Liver (tissue), 9 donors: ENCODE measurements around the gene OSBPL9. TPM values are rescaled to one million over a fixed set of nuclear protein-coding genes. Genes with fewer than 3 reads are reported as not detected.

ENCODE experiments used
- DNase-seq: peaks from one replicate; pipeline ENCODE4 v3.0.0-alpha.2; 2017; ENCODE audit warnings: low spot score
- H3K27ac ChIP-seq, 2 donors: one replicate each; pipeline ENCODE4 v1.7.0; 2013; ENCODE audit warnings: inconsistent platforms in 2 of 2, low read length in 2 of 2, control low read depth in 1 of 2, low read depth in 1 of 2, mild to moderate bottlenecking in 1 of 2
- H3K27me3 ChIP-seq, 4 donors: one replicate each; pipeline versions ENCODE4 v1.6.1 to v1.7.0; 2013; ENCODE audit warnings: low read length in 3 of 4, inconsistent platforms in 1 of 4, mild to moderate bottlenecking in 1 of 4, moderate library complexity in 1 of 4; ENCODE audit not compliant: control insufficient read depth in 4 of 4, insufficient read depth in 4 of 4
- H3K36me3 ChIP-seq, 4 donors: one replicate each; pipeline versions ENCODE4 v1.6.1 to v1.7.0; 2013; ENCODE audit warnings: low read length in 3 of 4, mild to moderate bottlenecking in 3 of 4, low read depth in 1 of 4, moderate library complexity in 1 of 4; ENCODE audit not compliant: control insufficient read depth in 4 of 4, insufficient read depth in 3 of 4
- H3K4me1 ChIP-seq, 4 donors: one replicate each; pipeline versions ENCODE4 v1.6.1 to v1.7.0; 2013; ENCODE audit warnings: low read length in 3 of 4, mild to moderate bottlenecking in 3 of 4, moderate library complexity in 1 of 4; ENCODE audit not compliant: control insufficient read depth in 4 of 4, insufficient read depth in 4 of 4
- H3K4me3 ChIP-seq, 3 donors: one replicate each; pipeline versions ENCODE4 v1.6.1 to v1.7.0; 2013; ENCODE audit warnings: low read length in 3 of 3, control low read depth in 1 of 3, low read depth in 1 of 3, mild to moderate bottlenecking in 1 of 3
- H3K9ac ChIP-seq, 2 donors: one replicate each; pipeline ENCODE4 v1.7.0; 2013; ENCODE audit warnings: low read length in 2 of 2, mild to moderate bottlenecking in 2 of 2, moderate library complexity in 2 of 2, control low read depth in 1 of 2, low read depth in 1 of 2
- H3K9me3 ChIP-seq, 4 donors: one replicate each; pipeline versions ENCODE4 v1.6.1 to v1.7.0; 2013; ENCODE audit warnings: low read length in 3 of 4; ENCODE audit not compliant: control insufficient read depth in 4 of 4
- FOXA1 ChIP-seq: IDR thresholded peaks from 2 replicates; pipeline ENCODE4 v1.6.1; 2016; ENCODE audit warnings: antibody characterized with exemption
- HNF4G ChIP-seq: IDR thresholded peaks from 2 replicates; pipeline ENCODE4 v1.6.1; 2016; ENCODE audit warnings: antibody characterized with exemption
- JUND ChIP-seq, 2 donors: IDR thresholded peaks; 2 replicates each; pipeline ENCODE4 v1.6.1; 2016; ENCODE audit warnings: antibody characterized with exemption in 2 of 2
- NR2F2 ChIP-seq: IDR thresholded peaks from 2 replicates; pipeline ENCODE4 v1.6.1; 2016; ENCODE audit warnings: antibody characterized with exemption
- SP1 ChIP-seq: IDR thresholded peaks from 2 replicates; pipeline ENCODE4 v1.6.1; 2018; ENCODE audit warnings: antibody characterized with exemption, mild to moderate bottlenecking
- TAF1 ChIP-seq: conservative IDR thresholded peaks from 2 replicates; pipeline ENCODE4 v1.6.1; 2016; ENCODE audit warnings: antibody characterized with exemption, mild to moderate bottlenecking
- YY1 ChIP-seq: IDR thresholded peaks from 2 replicates; pipeline ENCODE4 v1.6.1; 2016; ENCODE audit warnings: antibody characterized with exemption, mild to moderate bottlenecking
- WGBS: extraction: QIAGEN DNeasy Blood & Tissue Kit; methylation state at CpG from one replicate; pipeline ENCODE4 v1.1.7; 2013; 5-methylcytosine and 5-hydroxymethylcytosine counted together
- polyA plus RNA-seq, 2 donors: library from polyadenylated mRNA; stranded (reverse) in 1 of 2; unstranded in 1 of 2; fragments of 200-250 nt in 1 of 2; fragments of >200 nt in 1 of 2; fragmentation: Nextera tagmentation in 1 of 2; extraction: Ambion mirVana in 1 of 2; gene quantifications; one replicate each; pipeline versions ENCODE4 v1.2.1 to v1.2.3, GENCODE V29; 2013 to 2015
- total RNA-seq, 2 donors: library from RNA; depleted of rRNA; stranded (reverse); fragments of >200 nt; gene quantifications; one replicate each; pipeline ENCODE4 v1.2.3, GENCODE V29; 2014
- TF ChIP-seq, protein P1 (sequence below): IDR thresholded peaks from 2 replicates; pipeline ENCODE4 v1.6.1; 2016; ENCODE audit warnings: antibody characterized with exemption
- TF ChIP-seq, protein P2 (sequence below): IDR thresholded peaks from 2 replicates; pipeline ENCODE4 v1.6.1; 2016; ENCODE audit warnings: antibody characterized with exemption
- TF ChIP-seq, protein P3 (sequence below): IDR thresholded peaks from 2 replicates; pipeline ENCODE4 v1.6.1; 2016; ENCODE audit warnings: antibody characterized with exemption, mild to moderate bottlenecking
- donor health status: healthy.
- donor health status: healthy.
- donor health status: healthy.
- donor health status: healthy.
- donor health status: healthy.

Gene OSBPL9
- total and polyA plus RNA-seq, 4 donors = 52.1 to 129 (median 60.4) TPM

GRCh38 chr1:51709951-51710350 lies 93.1 kb downstream of the OSBPL9 start:
- no peaks in the 10 kb centered on the region for H3K27me3 ChIP-seq
- WGBS = 65% methylated on average over 2 of the region's 2 CpGs
- H3K4me3 ChIP-seq = no peak overlapping the region
- no peak overlapping the region for H3K9ac ChIP-seq
- H3K4me1 ChIP-seq = peaks cover 0 to 6% (median 2%) of the 10 kb centered on the region in 4 donors
- DNase-seq = no peak
- TF ChIP-seq, protein P1, sequence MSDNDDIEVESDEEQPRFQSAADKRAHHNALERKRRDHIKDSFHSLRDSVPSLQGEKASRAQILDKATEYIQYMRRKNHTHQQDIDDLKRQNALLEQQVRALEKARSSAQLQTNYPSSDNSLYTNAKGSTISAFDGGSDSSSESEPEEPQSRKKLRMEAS = no peak
- TF ChIP-seq NR2F2 (no peak), TAF1 (no peak), JUND (IDR thresholded peaks at IDR 0.05) (no peak)
- peaks cover 0 to 2% (median 0%) of the 10 kb centered on the region in 4 donors for H3K36me3 ChIP-seq
- H3K27ac ChIP-seq = no peak overlapping the region
- no peaks in the 10 kb centered on the region for H3K9me3 ChIP-seq

DNA sequence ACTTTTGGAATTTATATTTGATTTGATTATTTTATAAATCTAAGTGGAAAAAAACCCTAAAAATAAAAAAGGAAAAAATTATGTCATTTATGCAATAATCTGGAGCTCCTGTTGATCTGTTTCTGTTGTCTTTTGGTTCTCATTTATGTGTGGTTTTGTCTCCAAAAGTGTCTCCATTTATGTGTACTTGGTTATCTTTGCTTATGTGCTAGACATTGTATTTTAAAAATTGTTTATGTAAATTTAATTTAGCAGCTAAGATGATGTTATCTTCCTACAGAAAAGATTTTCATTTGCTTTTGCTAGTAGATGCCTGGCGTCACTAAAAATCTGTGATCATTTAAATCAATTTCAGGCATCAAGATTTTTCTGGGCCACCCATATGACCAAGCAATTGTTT lies 95.7 kb downstream of the OSBPL9 start:
- Histone ChIP-seq H3K27ac (no peak overlapping the region), H3K4me1 (peaks cover 0 to 6% (median 3%) of the 10 kb centered on the region in 4 donors), H3K9ac (no peak overlapping the region), H3K36me3 (peaks cover 0 to 2% (median 0%) of the 10 kb centered on the region in 4 donors), H3K4me3 (no peak overlapping the region), H3K9me3 (no peaks in the 10 kb centered on the region), H3K27me3 (no peaks in the 10 kb centered on the region)
- DNase-seq = no peak
- TF ChIP-seq, protein P2, sequence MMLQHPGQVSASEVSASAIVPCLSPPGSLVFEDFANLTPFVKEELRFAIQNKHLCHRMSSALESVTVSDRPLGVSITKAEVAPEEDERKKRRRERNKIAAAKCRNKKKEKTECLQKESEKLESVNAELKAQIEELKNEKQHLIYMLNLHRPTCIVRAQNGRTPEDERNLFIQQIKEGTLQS = no peak
- no peak for TF ChIP-seq FOXA1
- TF ChIP-seq, protein P1 = no peak
- TF ChIP-seq NR2F2 = no peak
- no peak for TF ChIP-seq YY1
- TF ChIP-seq SP1 = no peak
- TF ChIP-seq, protein P3, sequence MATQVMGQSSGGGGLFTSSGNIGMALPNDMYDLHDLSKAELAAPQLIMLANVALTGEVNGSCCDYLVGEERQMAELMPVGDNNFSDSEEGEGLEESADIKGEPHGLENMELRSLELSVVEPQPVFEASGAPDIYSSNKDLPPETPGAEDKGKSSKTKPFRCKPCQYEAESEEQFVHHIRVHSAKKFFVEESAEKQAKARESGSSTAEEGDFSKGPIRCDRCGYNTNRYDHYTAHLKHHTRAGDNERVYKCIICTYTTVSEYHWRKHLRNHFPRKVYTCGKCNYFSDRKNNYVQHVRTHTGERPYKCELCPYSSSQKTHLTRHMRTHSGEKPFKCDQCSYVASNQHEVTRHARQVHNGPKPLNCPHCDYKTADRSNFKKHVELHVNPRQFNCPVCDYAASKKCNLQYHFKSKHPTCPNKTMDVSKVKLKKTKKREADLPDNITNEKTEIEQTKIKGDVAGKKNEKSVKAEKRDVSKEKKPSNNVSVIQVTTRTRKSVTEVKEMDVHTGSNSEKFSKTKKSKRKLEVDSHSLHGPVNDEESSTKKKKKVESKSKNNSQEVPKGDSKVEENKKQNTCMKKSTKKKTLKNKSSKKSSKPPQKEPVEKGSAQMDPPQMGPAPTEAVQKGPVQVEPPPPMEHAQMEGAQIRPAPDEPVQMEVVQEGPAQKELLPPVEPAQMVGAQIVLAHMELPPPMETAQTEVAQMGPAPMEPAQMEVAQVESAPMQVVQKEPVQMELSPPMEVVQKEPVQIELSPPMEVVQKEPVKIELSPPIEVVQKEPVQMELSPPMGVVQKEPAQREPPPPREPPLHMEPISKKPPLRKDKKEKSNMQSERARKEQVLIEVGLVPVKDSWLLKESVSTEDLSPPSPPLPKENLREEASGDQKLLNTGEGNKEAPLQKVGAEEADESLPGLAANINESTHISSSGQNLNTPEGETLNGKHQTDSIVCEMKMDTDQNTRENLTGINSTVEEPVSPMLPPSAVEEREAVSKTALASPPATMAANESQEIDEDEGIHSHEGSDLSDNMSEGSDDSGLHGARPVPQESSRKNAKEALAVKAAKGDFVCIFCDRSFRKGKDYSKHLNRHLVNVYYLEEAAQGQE = no peak
- no peak for TF ChIP-seq HNF4G
- 98% methylated on average over 1 of the region's 1 CpG for WGBS

GRCh38 chr1:51714374-51715019 lies 97.6 kb downstream of the OSBPL9 start:
- Histone ChIP-seq H3K9ac (no peak overlapping the region), H3K27me3 (no peaks in the 10 kb centered on the region), H3K4me3 (no peak overlapping the region), H3K27ac (no peak overlapping the region), H3K4me1 (peaks cover 0 to 4% (median under 1%) of the 10 kb centered on the region in 4 donors), H3K36me3 (peaks cover 0 to 2% (median 0%) of the 10 kb centered on the region in 4 donors), H3K9me3 (no peaks in the 10 kb centered on the region)
- 96% methylated on average over 8 of the region's 8 CpGs for WGBS
- no peak for DNase-seq
- TF ChIP-seq HNF4G (no peak), SP1 (no peak)
